Thyroid gland (tissue), 4 donors: Measurements from ENCODE around the gene KRTAP4-5. TPM values are rescaled to one million over a fixed set of nuclear protein-coding genes. Genes with fewer than 3 reads are reported as not detected.
"Not testable (repeated sequence)": the region's sequence is repeated elsewhere in the genome, so short reads cannot be mapped to it uniquely, and the experiment has no call there.

Experiments
- DNase-seq, 2 donors: peaks; one replicate each; pipeline ENCODE4 v3.0.0-alpha.2; 2019
- H3K27ac ChIP-seq, 3 donors: fragments of 200-600 bp; sonication (generic); 1 replicate in 2 of 3; 2 replicates in 1 of 3; pipeline ENCODE4 v1.5.1; 2016 to 2019; ENCODE audit warnings: mild to moderate bottlenecking in 1 of 3, moderate library complexity in 1 of 3
- H3K27me3 ChIP-seq: fragments of 200-600 bp; sonication (generic); one replicate; pipeline ENCODE4 v1.5.1; 2019
- H3K36me3 ChIP-seq, 2 donors: fragments of 200-600 bp; sonication (generic); one replicate each; pipeline ENCODE4 v1.5.1; 2016 to 2019
- H3K4me1 ChIP-seq, 2 donors: fragments of 200-600 bp; sonication (generic); one replicate each; pipeline ENCODE4 v1.5.1; 2017 to 2019
- H3K4me3 ChIP-seq, 3 donors: fragments of 200-600 bp; sonication (generic); replicated peaks in 1 of 3; 1 replicate in 2 of 3; 2 replicates in 1 of 3; pipeline ENCODE4 v1.5.1; 2016; ENCODE audit warnings: mild to moderate bottlenecking in 1 of 3
- H3K9me3 ChIP-seq: fragments of 200-600 bp; sonication (generic); one replicate; pipeline ENCODE4 v1.5.1; 2017
- CTCF ChIP-seq, 6 experiments: fragments of 200-600 bp in 3 of 6; fragments of 450-650 bp in 3 of 6; sonication (generic) in 3 of 6; IDR thresholded peaks; one replicate each; pipeline ENCODE4 v1.5.1; 2016 to 2019; ENCODE audit warnings: antibody characterized with exemption in 6 of 6, mild to moderate bottlenecking in 2 of 6, inconsistent platforms in 1 of 6, moderate library complexity in 1 of 6
- POLR2A ChIP-seq, 2 donors: fragments of 450-650 bp; IDR thresholded peaks; one replicate each; pipeline ENCODE4 v1.6.1; 2017; ENCODE audit warnings: antibody characterized with exemption in 2 of 2, mild to moderate bottlenecking in 2 of 2, moderate library complexity in 1 of 2
- WGBS, 2 donors: methylation state at CpG; one replicate each; pipeline ENCODE4 v1.1.5; 2017; 5-methylcytosine and 5-hydroxymethylcytosine counted together
- intact Hi-C: fragments of 100-400 bp; cut with DNase I; formaldehyde crosslinking; loops from one replicate; pipeline ENCODE4 v1.15.1; 2023
- total RNA-seq, 4 donors: library from RNA; depleted of rRNA; stranded (reverse); fragments of >200 nt; gene quantifications; one replicate each; pipeline ENCODE4 v1.2.3, GENCODE V29; 2016

The KRTAP4-5 gene
- total RNA-seq, 4 donors from 2014 or later, result not detected

- Histone ChIP-seq H3K36me3 (no peaks in the 10 kb centered on the region), H3K27ac (no peak overlapping the region), H3K4me3 (no peak overlapping the region), H3K4me1 (no peaks in the 10 kb centered on the region), H3K9me3 (no peaks in the 10 kb centered on the region), H3K27me3 (no peaks in the 10 kb centered on the region)
- DNase-seq, result no peak
- TF ChIP-seq CTCF (IDR thresholded peaks at IDR 0.05), result no peak
- no peak for TF ChIP-seq POLR2A (IDR thresholded peaks at IDR 0.05)
- 82 to 84% methylated on average over 2 of the region's 2 CpGs for WGBS, 2 donors
- intact Hi-C loops, result no loop called here
Measured at GRCh38 chr17:41111151-41111885, 38.3 kb downstream of the KRTAP4-5 start.

- H3K27ac ChIP-seq, H3K4me3 ChIP-seq, H3K4me1 ChIP-seq, intact Hi-C loops, H3K9me3 ChIP-seq, DNase-seq, H3K36me3 ChIP-seq, H3K27me3 ChIP-seq: not testable (repeated sequence)
- 0 to 13% methylated on average over 1 of the region's 1 CpG for WGBS, 2 donors
Measured at GRCh38 chr17:41108728-41109386, 40.8 kb downstream of the KRTAP4-5 start.

GRCh38 chr17:41107941-41108450, 41.6 kb downstream of the KRTAP4-5 start:
- no peaks in the 10 kb centered on the region for H3K4me1 ChIP-seq
- no peak overlapping the region for H3K4me3 ChIP-seq
- no peak overlapping the region for H3K27ac ChIP-seq
- no peaks in the 10 kb centered on the region for H3K9me3 ChIP-seq
- intact Hi-C loops, result no loop called here
- no peak for DNase-seq
- TF ChIP-seq POLR2A (IDR thresholded peaks at IDR 0.05), result no peak
- 74 to 82% methylated on average over 1 of the region's 1 CpG for WGBS, 2 donors
- no peaks in the 10 kb centered on the region for H3K36me3 ChIP-seq
- no peaks in the 10 kb centered on the region for H3K27me3 ChIP-seq

- H3K27me3 ChIP-seq, H3K9me3 ChIP-seq, H3K27ac ChIP-seq, intact Hi-C loops, H3K4me3 ChIP-seq, H3K4me1 ChIP-seq, H3K36me3 ChIP-seq, DNase-seq: not testable (repeated sequence)
- 63 to 77% methylated on average over 2 to 7 of the region's 10 CpGs for WGBS, 2 donors
Measured at GRCh38 chr17:41105347-41105746, 44.3 kb downstream of the KRTAP4-5 start, which contains the start of gene KRTAP4-9. TSS of gene KRTAP4-9 (plus strand) at chr17:41105389. CDS start at chr17:41105389, 0 bp downstream.

- intact Hi-C loops, H3K9me3 ChIP-seq, H3K36me3 ChIP-seq, H3K27me3 ChIP-seq, H3K27ac ChIP-seq, DNase-seq, H3K4me3 ChIP-seq, H3K4me1 ChIP-seq: not testable (repeated sequence)
- WGBS, 2 donors, result 74 to 75% methylated on average over 2 of the region's 2 CpGs
Measured at GRCh38 chr17:41104386-41105038, 45.1 kb downstream of the KRTAP4-5 start.

GRCh38 chr17:41103896-41104295, 45.7 kb downstream of the KRTAP4-5 start:
- intact Hi-C loops, result no loop called here
- 88 to 94% methylated on average over 1 of the region's 1 CpG for WGBS, 2 donors
- H3K4me1 ChIP-seq, result no peaks in the 10 kb centered on the region
- H3K36me3 ChIP-seq, result no peaks in the 10 kb centered on the region
- no peaks in the 10 kb centered on the region for H3K27me3 ChIP-seq
- H3K9me3 ChIP-seq, result no peaks in the 10 kb centered on the region
- no peak overlapping the region for H3K4me3 ChIP-seq
- TF ChIP-seq CTCF (IDR thresholded peaks at IDR 0.05) (no peak), POLR2A (IDR thresholded peaks at IDR 0.05) (no peak)
- no peak for DNase-seq
- no peak overlapping the region for H3K27ac ChIP-seq
